B cell (primary cell): ENCODE results near the gene EEF1AKMT3. TPM values are rescaled to one million over a fixed set of nuclear protein-coding genes. Genes with fewer than 3 reads are reported as not detected.
A peak's percentile ranks its signal among the peaks of the same experiment; 100 is the strongest.

ENCODE experiments used
- ATAC-seq: fragments of 200-7000 bp; cut with Tn5 transposase; one replicate; pipeline ENCODE4 v1.10.0; 2021; ENCODE audit warnings: low read depth, mild to moderate bottlenecking, moderate number of reproducible peaks, moderate library complexity
- CTCF ChIA-PET: fragments of 350-600 bp; sonication (Branson Sonifier 250); formaldehyde crosslinking; loops from one replicate; lab custom pipeline; 2021; ENCODE audit warnings: antibody characterized with exemption, inconsistent platforms; lab: Charles Lee
- POLR2A ChIA-PET: fragments of 350-600 bp; sonication (Branson Sonifier 250); formaldehyde crosslinking; loops from one replicate; lab custom pipeline; 2021; ENCODE audit warnings: antibody characterized with exemption; lab: Charles Lee
- DNase-seq: peaks from one replicate; pipeline ENCODE4 v3.0.0; 2013
- H2AFZ ChIP-seq: 2 replicates; pipeline ENCODE4 v1.6.1; 2012; ENCODE audit warnings: mild to moderate bottlenecking, low read depth, low read length; ENCODE audit not compliant: insufficient read depth, poor library complexity, severe bottlenecking
- H3K27ac ChIP-seq, 2 donors: 1 replicate in 1 of 2; 2 replicates in 1 of 2; pipeline ENCODE4 v1.5.1; 2012 to 2013; ENCODE audit warnings: low read length in 2 of 2, mild to moderate bottlenecking in 2 of 2, moderate library complexity in 1 of 2
- H3K27me3 ChIP-seq, 4 experiments: fragments of 200-600 bp in 1 of 4; sonication (generic) in 1 of 4; replicated peaks in 1 of 4; 1 replicate in 2 of 4; 2 replicates in 2 of 4; pipeline versions ENCODE4 v1.6.1 to v1.7.0; 2013 to 2016; ENCODE audit warnings: low read length in 3 of 4, mild to moderate bottlenecking in 2 of 4, mixed read lengths in 1 of 4, moderate library complexity in 1 of 4; ENCODE audit not compliant: insufficient read depth in 4 of 4, control insufficient read depth in 3 of 4; ENCODE audit errors: control extremely low read depth in 1 of 4
- H3K36me3 ChIP-seq, 2 experiments: replicated peaks in 1 of 2; 1 replicate in 1 of 2; 2 replicates in 1 of 2; pipeline versions ENCODE4 v1.6.1 to v1.7.1; 2013; ENCODE audit warnings: low read length in 1 of 2; ENCODE audit not compliant: insufficient read depth in 2 of 2, control insufficient read depth in 1 of 2; ENCODE audit errors: control extremely low read depth in 1 of 2, extremely low read depth in 1 of 2
- H3K4me1 ChIP-seq, 2 donors: fragments of 200-600 bp in 1 of 2; sonication (generic) in 1 of 2; 1 replicate in 1 of 2; 2 replicates in 1 of 2; pipeline versions ENCODE4 v1.5.1 to v1.6.1; 2013 to 2017; ENCODE audit warnings: low read length in 2 of 2; ENCODE audit not compliant: control insufficient read depth in 2 of 2, insufficient read depth in 2 of 2
- H3K4me2 ChIP-seq: replicated peaks from 2 replicates; pipeline ENCODE3; 2012; ENCODE audit warnings: mild to moderate bottlenecking, low read depth, low read length; ENCODE audit not compliant: poor library complexity, severe bottlenecking
- H3K4me3 ChIP-seq, 5 experiments: fragments of 200-600 bp in 1 of 5; sonication (generic) in 1 of 5; 1 replicate in 3 of 5; 2 replicates in 2 of 5; pipeline versions ENCODE4 v1.5.1 to v1.7.0; 2011 to 2016; ENCODE audit warnings: low read length in 4 of 5, mild to moderate bottlenecking in 4 of 5, low read depth in 2 of 5, control low read depth in 1 of 5, moderate library complexity in 1 of 5; ENCODE audit not compliant: insufficient read depth in 1 of 5; ENCODE audit errors: control extremely low read depth in 1 of 5, extremely low read depth in 1 of 5
- H3K79me2 ChIP-seq: fragments of 200-600 bp; sonication (generic); one replicate; pipeline ENCODE4 v1.6.0; 2016; ENCODE audit warnings: low read length; ENCODE audit not compliant: control insufficient read depth, insufficient read depth
- H3K9ac ChIP-seq: fragments of 200-600 bp; sonication (generic); 2 replicates; pipeline ENCODE4 v1.6.1; 2017; ENCODE audit warnings: mild to moderate bottlenecking, low read length, moderate library complexity
- H3K9me3 ChIP-seq, 3 donors: one replicate each; pipeline versions ENCODE4 v1.6.1 to v1.7.1; 2013; ENCODE audit warnings: low read length in 2 of 3; ENCODE audit not compliant: control insufficient read depth in 2 of 3, insufficient read depth in 1 of 3; ENCODE audit errors: control extremely low read depth in 1 of 3
- H4K20me1 ChIP-seq: 2 replicates; pipeline ENCODE4 v1.6.0; 2012; ENCODE audit warnings: mild to moderate bottlenecking, low read length; ENCODE audit not compliant: insufficient read depth, control insufficient read depth, poor library complexity, severe bottlenecking
- H3K27ac Mint-ChIP-seq: one replicate; pipeline ENCODE4 v1.8.0; 2021; ENCODE audit warnings: mixed read lengths
- H3K27me3 Mint-ChIP-seq: one replicate; pipeline ENCODE4 v1.8.0; 2021; ENCODE audit warnings: mixed read lengths
- H3K4me1 Mint-ChIP-seq: one replicate; pipeline ENCODE4 v1.8.0; 2021; ENCODE audit warnings: mixed read lengths
- H3K4me3 Mint-ChIP-seq: one replicate; pipeline ENCODE4 v1.8.0; 2021; ENCODE audit warnings: mixed read lengths
- H3K9me3 Mint-ChIP-seq: one replicate; pipeline ENCODE4 v1.8.0; 2022; ENCODE audit warnings: mixed read lengths; ENCODE audit not compliant: insufficient read depth
- EZH2 ChIP-seq: IDR thresholded peaks from 2 replicates; pipeline ENCODE4 v1.6.1; 2012; ENCODE audit warnings: borderline replicate concordance, low read depth, mild to moderate bottlenecking, moderate library complexity, low read length; ENCODE audit not compliant: insufficient read depth, poor library complexity, severe bottlenecking
- WGBS: methylation state at CpG from one replicate; pipeline ENCODE4 v1.1.5; 2013; ENCODE audit warnings: missing lambda C conversion rate; ENCODE audit not compliant: insufficient coverage; 5-methylcytosine and 5-hydroxymethylcytosine counted together
- intact Hi-C: fragments of 100-400 bp; cut with micrococcal nuclease; formaldehyde crosslinking; loops from one replicate; pipeline ENCODE4 v1.10.0; 2022
- polyA minus RNA-seq: library from RNA; depleted of rRNA, polyadenylated mRNA; stranded (reverse); fragments of >200 nt; gene quantifications from 2 replicates; pipeline ENCODE4 v1.2.3, GENCODE V29; 2012
- polyA plus RNA-seq: library from polyadenylated mRNA; depleted of rRNA; stranded (reverse); fragments of >200 nt; gene quantifications from 2 replicates; pipeline ENCODE4 v1.2.3, GENCODE V29; 2012
- total RNA-seq, 2 donors: library from RNA; stranded (reverse); fragments of 120-200 nt in 1 of 2; gene quantifications; 1 replicate in 1 of 2; 2 replicates in 1 of 2; pipeline versions ENCODE4 v1.2.3 to v1.2.4, GENCODE V29; 2013 to 2022
- TF ChIP-seq, protein P1 (sequence below): fragments of 200-600 bp; IDR thresholded peaks from one replicate; pipeline ENCODE4 v1.8.0; 2022; ENCODE audit warnings: antibody characterized with exemption, mild to moderate bottlenecking

Gene EEF1AKMT3
- 1.3 and 2.6 TPM in 2 replicates for total RNA-seq
- 0.54 TPM for total RNA-seq (2013)
- polyA plus RNA-seq: 0.89 and 1.0 TPM in 2 replicates
- polyA minus RNA-seq: 1.2 and 1.6 TPM in 2 replicates

DNA sequence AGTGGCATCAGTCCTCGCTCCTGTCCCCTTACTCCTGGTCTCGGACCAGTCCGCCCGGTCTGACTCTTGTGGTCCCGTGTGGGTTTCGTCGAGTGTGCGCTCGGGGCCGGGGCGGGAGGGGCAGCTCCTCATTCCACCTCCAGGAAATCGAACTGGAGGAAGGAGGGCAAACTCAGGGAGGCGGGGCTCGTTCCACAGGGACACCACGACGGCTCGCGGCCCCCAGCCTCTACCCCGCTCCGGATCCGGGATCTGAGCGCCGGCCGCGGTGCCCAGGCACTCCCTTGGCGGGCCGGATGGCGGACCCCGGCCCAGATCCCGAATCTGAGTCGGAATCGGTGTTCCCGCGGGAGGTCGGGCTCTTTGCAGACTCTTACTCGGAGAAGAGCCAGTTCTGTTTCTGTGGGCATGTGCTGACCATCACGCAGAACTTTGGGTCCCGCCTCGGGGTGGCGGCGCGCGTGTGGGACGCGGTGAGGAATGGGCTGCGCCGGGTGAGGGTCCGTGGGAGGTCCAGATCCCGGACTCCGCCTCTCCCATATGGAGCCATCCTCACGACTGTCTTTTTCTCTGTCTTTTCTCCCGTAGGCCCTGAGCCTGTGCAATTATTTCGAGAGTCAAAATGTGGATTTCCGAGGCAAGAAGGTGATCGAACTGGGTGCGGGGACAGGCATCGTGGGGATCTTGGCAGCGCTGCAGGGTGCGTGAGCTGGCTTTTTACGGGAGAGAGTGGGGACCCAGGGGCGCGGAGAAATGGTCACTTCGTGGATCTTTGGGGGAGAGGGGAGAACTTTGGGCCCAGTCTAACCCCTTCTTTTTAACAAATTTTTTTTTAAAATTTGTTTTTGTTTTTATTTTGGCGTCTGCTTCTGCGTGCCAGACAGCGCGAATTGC lies at the start of gene EEF1AKMT3:
Gene EEF1AKMT3 (plus strand): TSS at position 186 of the 894 bp plus-strand sequence. CDS start 111 bp downstream, at position 297.
- Histone ChIP-seq H3K36me3 (no peaks in the 10 kb centered on the region), H3K27me3 (peaks cover 0 to 1% (median under 1%) of the 10 kb centered on the region in 4 experiments), H3K27ac (peak within 1 kb of the TSS; percentile 59 to 81), H3K4me2 (peak within 1 kb of the TSS; percentile 94), H2AFZ (peak within 1 kb of the TSS; percentile 83), H4K20me1 (no peaks in the 10 kb centered on the region), H3K9ac (peak within 1 kb of the TSS; percentile 93), H3K4me3 (peak within 1 kb of the TSS; percentile 70 to 96 (median 91)), H3K4me1 (peaks cover 10 to 20% of the 10 kb centered on the region in 2 donors), H3K9me3 (no peaks in the 10 kb centered on the region), H3K79me2 (no peaks in the 10 kb centered on the region)
- CTCF ChIA-PET: interaction anchor here (0.6 to 1.8 kb wide), 6 partner anchors 11 to 131 kb away, joined by 3 to 9 read pairs (median 4); partner anchors contain the start of gene TSFM
- POLR2A ChIA-PET: interaction anchor here (0.7 to 1.3 kb wide), 3 partner anchors 14 to 1737 kb away, joined by 3 to 5 read pairs (median 3); no protein-coding TSS in a partner anchor
- Mint-ChIP-seq H3K9me3 (no peaks in the 10 kb centered on the region), H3K27me3 (no peaks in the 10 kb centered on the region), H3K4me1 (peaks cover 14% of the 10 kb centered on the region), H3K4me3 (peak within 1 kb of the TSS; percentile 96), H3K27ac (peak within 1 kb of the TSS; percentile 91)
- intact Hi-C loops: loop anchor here (1.0 kb wide), 3 partner anchors 10 to 75 kb away; partner anchors contain the start of genes CDK4 and TSFM
- ATAC-seq: peak; percentile 18
- 6% methylated on average over 64 of the region's 67 CpGs for WGBS
- TF ChIP-seq, protein P1, sequence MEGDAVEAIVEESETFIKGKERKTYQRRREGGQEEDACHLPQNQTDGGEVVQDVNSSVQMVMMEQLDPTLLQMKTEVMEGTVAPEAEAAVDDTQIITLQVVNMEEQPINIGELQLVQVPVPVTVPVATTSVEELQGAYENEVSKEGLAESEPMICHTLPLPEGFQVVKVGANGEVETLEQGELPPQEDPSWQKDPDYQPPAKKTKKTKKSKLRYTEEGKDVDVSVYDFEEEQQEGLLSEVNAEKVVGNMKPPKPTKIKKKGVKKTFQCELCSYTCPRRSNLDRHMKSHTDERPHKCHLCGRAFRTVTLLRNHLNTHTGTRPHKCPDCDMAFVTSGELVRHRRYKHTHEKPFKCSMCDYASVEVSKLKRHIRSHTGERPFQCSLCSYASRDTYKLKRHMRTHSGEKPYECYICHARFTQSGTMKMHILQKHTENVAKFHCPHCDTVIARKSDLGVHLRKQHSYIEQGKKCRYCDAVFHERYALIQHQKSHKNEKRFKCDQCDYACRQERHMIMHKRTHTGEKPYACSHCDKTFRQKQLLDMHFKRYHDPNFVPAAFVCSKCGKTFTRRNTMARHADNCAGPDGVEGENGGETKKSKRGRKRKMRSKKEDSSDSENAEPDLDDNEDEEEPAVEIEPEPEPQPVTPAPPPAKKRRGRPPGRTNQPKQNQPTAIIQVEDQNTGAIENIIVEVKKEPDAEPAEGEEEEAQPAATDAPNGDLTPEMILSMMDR: no peak
- TF ChIP-seq EZH2: no peak
- DNase-seq: no peak
